Upper lobe of right lung (tissue), 1 donor: Measurements from ENCODE around the gene RSRC1. TPM values are rescaled to one million over a fixed set of nuclear protein-coding genes. Genes with fewer than 3 reads are reported as not detected.
"Not testable (repeated sequence)": the region's sequence is repeated elsewhere in the genome, so short reads cannot be mapped to it uniquely, and the experiment has no call there.

Experiments used
- ATAC-seq: fragments of 200-7000 bp; cut with Tn5 transposase; one replicate; pipeline ENCODE4 v1.9.1; 2020; ENCODE audit warnings: mild to moderate bottlenecking, moderate library complexity
- DNase-seq: peaks from one replicate; pipeline ENCODE4 v3.0.0-alpha.2; 2020
- H3K27ac ChIP-seq: fragments of 200-600 bp; one replicate; pipeline ENCODE4 v1.8.0; 2022
- H3K27me3 ChIP-seq: fragments of 200-600 bp; one replicate; pipeline ENCODE4 v1.8.0; 2022; ENCODE audit warnings: mild to moderate bottlenecking
- H3K36me3 ChIP-seq: fragments of 200-600 bp; one replicate; pipeline ENCODE4 v1.8.0; 2022
- H3K4me1 ChIP-seq: fragments of 200-600 bp; one replicate; pipeline ENCODE4 v1.8.0; 2022
- H3K4me3 ChIP-seq: fragments of 200-600 bp; one replicate; pipeline ENCODE4 v1.8.0; 2022; ENCODE audit warnings: mild to moderate bottlenecking
- H3K9me3 ChIP-seq: fragments of 200-600 bp; one replicate; pipeline ENCODE4 v1.8.0; 2022
- intact Hi-C: fragments of 100-400 bp; cut with DNase I; formaldehyde crosslinking; loops from one replicate; pipeline ENCODE4 v1.11.0; 2022
- total RNA-seq: library from RNA; stranded (reverse); fragmentation: NEBNext Ultra II Directional; extraction: Animal tissue kit (Norgen Biotek cat#: 25700); gene quantifications from one replicate; pipeline ENCODE4 v1.2.1, GENCODE V29; 2021
- TF ChIP-seq, protein P1 (sequence below): fragments of 200-600 bp; IDR thresholded peaks from one replicate; pipeline ENCODE4 v1.8.0; 2022; ENCODE audit warnings: antibody characterized with exemption
- donor health status: DM: no; HTN: yes; CAD: no; lungs with severe emphysema.

Gene RSRC1
- total RNA-seq, 1 donor from 2014 or later, result 28.1 TPM

DNA sequence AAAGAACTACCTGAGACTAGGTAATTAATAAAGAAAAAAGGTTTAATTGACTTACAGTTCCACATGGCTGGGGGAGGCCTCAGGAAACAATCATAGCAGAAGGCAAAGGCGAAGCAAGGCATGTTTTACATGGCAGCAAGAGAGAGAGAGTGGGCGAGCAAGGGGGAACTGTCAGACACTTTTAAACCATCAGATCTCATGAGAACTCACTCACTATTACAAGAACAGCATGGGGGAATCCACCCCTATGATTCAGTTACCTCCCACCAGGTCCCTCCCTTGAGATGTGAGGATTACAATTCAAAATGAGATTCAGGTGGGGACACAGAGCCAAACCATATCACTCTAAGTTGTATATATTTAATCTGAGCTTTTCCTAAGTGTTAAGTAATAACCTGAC lies 382.1 kb downstream of the RSRC1 start:
- Histone ChIP-seq H3K9me3 (no peaks in the 10 kb centered on the region), H3K4me1 (no peaks in the 10 kb centered on the region), H3K4me3 (no peak overlapping the region), H3K36me3 (no peaks in the 10 kb centered on the region), H3K27ac (no peak overlapping the region), H3K27me3 (no peaks in the 10 kb centered on the region)
- DNase-seq (no peak), ATAC-seq (no peak)
- TF ChIP-seq, protein P1, sequence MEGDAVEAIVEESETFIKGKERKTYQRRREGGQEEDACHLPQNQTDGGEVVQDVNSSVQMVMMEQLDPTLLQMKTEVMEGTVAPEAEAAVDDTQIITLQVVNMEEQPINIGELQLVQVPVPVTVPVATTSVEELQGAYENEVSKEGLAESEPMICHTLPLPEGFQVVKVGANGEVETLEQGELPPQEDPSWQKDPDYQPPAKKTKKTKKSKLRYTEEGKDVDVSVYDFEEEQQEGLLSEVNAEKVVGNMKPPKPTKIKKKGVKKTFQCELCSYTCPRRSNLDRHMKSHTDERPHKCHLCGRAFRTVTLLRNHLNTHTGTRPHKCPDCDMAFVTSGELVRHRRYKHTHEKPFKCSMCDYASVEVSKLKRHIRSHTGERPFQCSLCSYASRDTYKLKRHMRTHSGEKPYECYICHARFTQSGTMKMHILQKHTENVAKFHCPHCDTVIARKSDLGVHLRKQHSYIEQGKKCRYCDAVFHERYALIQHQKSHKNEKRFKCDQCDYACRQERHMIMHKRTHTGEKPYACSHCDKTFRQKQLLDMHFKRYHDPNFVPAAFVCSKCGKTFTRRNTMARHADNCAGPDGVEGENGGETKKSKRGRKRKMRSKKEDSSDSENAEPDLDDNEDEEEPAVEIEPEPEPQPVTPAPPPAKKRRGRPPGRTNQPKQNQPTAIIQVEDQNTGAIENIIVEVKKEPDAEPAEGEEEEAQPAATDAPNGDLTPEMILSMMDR, result no peak
- intact Hi-C loops, result no loop called here

DNA sequence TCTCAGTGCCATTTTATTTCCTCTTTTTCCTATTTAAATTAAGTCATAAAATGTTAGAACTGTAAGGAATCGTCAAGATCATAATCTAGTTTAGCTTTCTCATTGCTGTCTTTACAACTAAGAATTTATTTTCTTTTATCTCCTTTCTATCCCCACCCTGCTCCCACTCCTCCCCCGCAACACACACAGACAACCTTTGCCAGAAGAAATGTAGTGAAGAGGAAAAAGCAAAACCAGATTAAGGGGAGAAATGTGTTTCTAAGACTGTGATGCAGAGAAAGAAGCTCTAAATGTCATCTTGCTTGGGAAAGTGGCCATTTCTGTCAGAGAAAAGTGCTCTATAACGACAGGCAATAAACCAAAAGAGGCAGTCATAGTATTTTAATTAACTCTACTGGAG lies 382.8 kb downstream of the RSRC1 start:
- Histone ChIP-seq H3K27me3 (no peaks in the 10 kb centered on the region), H3K27ac (no peak overlapping the region), H3K36me3 (no peaks in the 10 kb centered on the region), H3K9me3 (no peaks in the 10 kb centered on the region), H3K4me3 (no peak overlapping the region), H3K4me1 (no peaks in the 10 kb centered on the region)
- TF ChIP-seq, protein P1, result no peak
- no peak for DNase-seq
- intact Hi-C loops, result no loop called here
- ATAC-seq, result no peak

DNA sequence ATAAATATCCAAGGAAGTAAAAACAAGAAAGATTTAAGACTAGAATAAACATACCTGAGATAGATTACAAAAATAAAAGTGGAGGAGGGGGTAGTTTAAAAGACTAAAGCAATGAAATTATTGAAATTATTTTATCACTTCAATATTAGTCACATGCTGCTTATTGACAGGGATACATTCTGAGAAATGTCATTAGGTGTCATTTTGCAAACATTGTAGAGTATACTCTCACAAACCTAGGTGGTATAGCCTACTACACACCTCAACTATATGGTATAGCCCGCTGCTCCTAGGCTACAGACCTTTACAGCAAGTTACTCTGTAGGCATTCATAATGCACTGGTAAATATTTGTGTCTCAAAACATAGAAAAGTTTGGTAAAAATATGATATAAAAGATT lies 384.0 kb downstream of the RSRC1 start:
- intact Hi-C loops, result no loop called here
- TF ChIP-seq, protein P1, result no peak
- Histone ChIP-seq H3K4me1 (no peaks in the 10 kb centered on the region), H3K27me3 (no peaks in the 10 kb centered on the region), H3K36me3 (no peaks in the 10 kb centered on the region), H3K4me3 (no peak overlapping the region), H3K9me3 (no peaks in the 10 kb centered on the region), H3K27ac (no peak overlapping the region)
- DNase-seq (no peak), ATAC-seq (no peak)

DNA sequence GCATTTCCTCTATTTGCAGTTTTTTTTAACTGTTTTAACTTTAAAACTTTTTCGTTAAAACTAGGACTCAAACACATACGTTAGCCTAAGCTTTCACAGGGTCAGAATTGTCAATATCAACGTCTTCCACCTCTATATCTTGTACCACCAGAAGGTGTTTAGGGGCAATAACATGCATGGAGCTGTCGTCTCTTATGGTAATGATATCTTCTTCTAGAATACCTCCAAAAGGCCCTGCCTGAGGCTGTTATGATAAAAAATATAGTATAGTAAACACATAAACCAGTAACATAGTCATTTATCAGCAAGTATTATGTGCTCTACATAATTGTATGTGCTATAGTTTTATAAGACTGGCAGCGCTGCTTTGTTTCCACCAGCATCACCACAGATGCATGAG lies 384.8 kb downstream of the RSRC1 start:
- Histone ChIP-seq H3K27me3 (no peaks in the 10 kb centered on the region), H3K9me3 (no peaks in the 10 kb centered on the region), H3K4me3 (no peak overlapping the region), H3K27ac (no peak overlapping the region), H3K36me3 (no peaks in the 10 kb centered on the region), H3K4me1 (no peaks in the 10 kb centered on the region)
- TF ChIP-seq, protein P1, result no peak
- intact Hi-C loops, result no loop called here
- DNase-seq (no peak), ATAC-seq (no peak)

DNA sequence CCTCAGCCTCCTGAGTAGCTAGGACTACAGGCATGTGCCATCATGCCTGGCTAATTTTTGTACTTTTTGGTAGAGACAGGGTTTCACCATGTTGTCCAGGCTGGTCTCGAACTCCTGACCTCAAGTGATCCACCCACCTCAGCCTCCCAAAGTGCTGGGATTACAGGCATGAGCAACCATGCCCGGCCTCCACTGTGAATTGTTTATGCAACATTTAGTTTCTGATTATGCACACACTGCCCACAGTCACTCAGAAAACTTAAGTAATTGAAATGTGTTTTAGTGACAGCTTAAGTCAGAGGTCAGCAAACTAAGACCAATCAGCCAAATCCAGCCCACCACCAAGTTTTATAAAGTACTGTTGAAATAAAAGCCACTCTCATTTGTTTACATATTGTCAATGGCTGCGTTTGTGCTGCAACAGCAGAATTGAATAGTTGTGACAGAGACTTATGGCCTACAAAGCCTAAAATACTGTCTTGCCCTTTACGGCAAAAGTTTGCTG lies 385.6 kb downstream of the RSRC1 start:
- DNase-seq, ATAC-seq, H3K27ac ChIP-seq, H3K36me3 ChIP-seq, H3K4me1 ChIP-seq, H3K27me3 ChIP-seq, intact Hi-C loops, H3K9me3 ChIP-seq, H3K4me3 ChIP-seq: not testable (repeated sequence)

DNA sequence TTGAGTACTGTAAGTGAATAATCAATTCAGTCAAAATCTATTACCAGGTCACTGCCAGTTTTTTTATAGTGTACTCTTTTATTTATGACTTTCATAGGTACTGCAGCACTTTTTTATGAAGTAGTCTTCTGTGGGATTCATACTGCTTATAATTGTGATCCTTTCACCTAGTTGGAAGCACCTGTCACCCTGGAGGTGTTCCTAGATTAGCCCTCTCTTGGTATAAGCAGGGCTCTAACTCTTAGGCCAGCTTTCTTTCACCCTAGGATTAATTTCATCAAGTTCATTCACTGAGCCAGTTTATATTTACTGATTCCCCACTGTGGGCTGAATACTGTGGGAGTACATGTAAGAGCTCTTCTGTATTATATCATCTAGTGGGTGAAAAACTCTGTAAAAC lies 395.2 kb downstream of the RSRC1 start:
- DNase-seq (no peak), ATAC-seq (no peak)
- TF ChIP-seq, protein P1, result no peak
- no peaks in the 10 kb centered on the region for H3K4me1 ChIP-seq
- H3K27me3 ChIP-seq, result no peaks in the 10 kb centered on the region
- intact Hi-C loops, result no loop called here
- no peaks in the 10 kb centered on the region for H3K36me3 ChIP-seq
- no peak overlapping the region for H3K4me3 ChIP-seq
- peaks cover 6% of the 10 kb centered on the region for H3K9me3 ChIP-seq
- no peak overlapping the region for H3K27ac ChIP-seq
